ENCODE data around the gene SOCS7.

Gene SOCS7

DNA sequence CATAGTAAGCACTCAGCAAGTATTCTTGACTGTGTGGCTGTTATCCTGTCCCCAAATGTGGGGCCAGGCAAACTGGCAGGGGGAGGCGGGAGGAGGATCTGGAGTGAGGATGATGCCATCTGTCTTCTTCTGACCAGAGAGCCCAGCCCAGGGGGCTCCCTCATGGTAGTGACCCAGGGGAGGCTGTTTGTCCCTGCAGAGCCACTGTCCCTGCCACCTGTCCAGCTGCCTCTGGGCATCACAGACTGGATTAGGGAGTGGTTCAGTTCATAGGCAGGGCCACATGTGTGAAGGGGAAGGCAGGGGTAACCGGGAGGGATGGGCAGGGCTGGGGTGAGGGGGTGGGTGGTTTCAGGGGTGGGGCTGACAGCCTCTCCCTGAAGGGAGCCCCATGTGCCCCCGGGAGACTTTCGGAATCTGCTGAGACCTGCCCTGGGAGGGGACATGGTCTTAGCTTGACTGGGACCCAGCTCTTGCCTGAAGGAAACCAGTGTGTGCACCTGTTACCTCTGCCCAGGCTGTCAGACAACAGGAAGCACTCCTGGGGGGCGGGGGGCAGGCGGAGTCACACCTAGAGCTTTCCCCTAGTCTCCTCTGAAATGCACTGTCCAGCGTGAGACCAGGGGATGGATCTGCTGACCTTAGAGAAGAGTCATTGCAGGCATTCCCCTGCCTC, 91.8 kb downstream of the SOCS7 start:
- DNase-seq = no peak

GRCh38 chr17:38444151-38444550, 92.5 kb downstream of the SOCS7 start:
- peak; percentile 34 for DNase-seq

DNA sequence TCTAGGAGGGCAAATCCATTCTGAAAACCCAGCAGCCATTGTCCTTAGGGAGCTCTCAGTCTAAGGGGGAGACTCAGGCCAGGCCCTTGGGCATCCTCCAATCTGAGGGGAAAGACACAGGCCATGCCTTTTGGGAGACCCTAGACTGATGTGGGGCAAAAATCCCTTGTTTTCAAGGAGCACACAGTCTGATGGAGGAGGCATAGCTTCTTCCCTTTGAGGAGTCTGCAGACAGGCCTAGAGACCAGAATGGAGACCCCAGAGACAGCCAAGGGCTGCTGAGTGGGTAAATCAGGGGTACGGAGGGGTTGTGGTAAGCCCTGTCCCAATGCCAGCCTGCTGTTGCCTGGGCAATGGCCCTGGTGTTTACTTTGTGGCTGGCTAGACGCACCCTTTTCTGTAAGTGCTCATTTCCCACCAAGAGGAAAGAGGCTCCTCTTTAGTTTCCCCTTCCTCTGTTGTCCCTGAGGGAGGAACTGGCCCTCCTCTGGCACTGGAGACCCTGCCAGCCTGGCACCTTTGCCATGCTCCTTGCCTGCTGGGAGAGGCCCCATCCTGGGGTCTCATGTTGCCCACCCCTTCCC, 96.0 kb downstream of the SOCS7 start:
- no peak for DNase-seq

DNA sequence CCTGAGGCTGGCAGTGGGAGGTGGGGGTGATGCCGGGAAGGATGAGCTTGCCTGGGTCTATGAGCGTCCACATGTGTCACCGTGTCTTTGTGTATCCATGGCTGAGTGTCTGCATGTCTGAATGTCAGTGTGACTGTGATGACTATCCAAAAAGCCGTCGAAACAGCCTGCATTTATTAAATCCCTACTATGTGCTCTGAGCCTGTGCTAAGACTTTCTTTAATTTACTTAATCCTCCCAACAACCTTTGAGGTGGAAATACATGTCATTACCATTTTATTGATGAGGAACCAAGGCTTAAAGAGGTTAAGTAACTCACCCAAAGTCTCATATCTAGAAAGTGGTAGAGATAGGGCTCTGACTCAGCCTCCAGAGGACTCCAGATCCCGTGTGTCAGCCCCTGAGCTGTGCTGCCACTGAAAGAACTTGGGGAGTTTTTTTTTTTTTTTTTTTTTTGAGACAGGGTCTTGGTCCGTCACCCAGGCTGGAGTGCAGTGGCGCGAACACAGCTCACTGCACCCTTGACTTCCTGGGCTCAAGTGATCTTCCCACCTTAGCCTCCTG, 96.6 kb downstream of the SOCS7 start:
- no peak for DNase-seq

DNA sequence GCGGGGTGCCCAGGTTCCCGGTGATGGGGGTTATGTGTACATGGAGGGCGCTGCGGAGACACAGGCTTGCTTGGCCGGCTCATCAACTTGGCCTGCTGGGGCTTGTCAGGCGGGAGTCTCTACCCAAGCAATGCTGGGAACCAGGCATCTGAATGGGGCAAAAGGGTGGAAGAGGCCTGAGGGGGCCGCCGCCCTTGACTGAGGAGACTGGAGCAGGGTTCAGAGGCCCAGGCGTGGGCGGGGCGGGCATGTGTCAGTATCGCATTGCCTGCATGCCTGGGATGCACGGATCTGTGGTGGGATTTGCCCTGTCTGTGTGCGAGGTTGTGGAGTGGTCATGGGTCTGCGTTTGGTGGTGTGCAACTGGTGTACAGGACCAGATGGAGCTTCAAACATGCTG, 97.7 kb downstream of the SOCS7 start:
- no peak for DNase-seq

DNA sequence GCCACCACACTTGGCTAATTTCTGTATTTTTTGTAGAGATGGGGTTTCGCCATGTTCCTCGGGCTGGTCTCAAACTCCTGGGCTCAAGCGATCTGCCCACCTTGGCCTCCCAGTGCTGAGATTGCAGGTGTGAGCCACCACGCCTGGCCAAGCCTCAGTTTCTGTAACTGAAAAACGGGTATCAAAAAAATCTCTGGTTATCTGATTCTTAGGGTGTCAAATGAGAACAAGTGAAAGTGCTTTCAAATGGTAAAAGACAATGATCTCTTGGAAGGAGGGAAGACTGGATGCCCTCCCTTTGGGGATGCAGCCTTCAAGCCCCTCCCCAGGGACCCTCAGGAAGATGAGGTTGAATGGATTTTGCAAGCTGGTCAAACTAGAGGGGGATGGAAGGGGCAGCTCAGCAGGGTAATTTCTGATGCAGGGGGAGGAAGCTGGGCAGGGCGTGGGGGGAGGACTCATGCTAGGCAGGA, 98.9 kb downstream of the SOCS7 start:
- DNase-seq = no peak

DNA sequence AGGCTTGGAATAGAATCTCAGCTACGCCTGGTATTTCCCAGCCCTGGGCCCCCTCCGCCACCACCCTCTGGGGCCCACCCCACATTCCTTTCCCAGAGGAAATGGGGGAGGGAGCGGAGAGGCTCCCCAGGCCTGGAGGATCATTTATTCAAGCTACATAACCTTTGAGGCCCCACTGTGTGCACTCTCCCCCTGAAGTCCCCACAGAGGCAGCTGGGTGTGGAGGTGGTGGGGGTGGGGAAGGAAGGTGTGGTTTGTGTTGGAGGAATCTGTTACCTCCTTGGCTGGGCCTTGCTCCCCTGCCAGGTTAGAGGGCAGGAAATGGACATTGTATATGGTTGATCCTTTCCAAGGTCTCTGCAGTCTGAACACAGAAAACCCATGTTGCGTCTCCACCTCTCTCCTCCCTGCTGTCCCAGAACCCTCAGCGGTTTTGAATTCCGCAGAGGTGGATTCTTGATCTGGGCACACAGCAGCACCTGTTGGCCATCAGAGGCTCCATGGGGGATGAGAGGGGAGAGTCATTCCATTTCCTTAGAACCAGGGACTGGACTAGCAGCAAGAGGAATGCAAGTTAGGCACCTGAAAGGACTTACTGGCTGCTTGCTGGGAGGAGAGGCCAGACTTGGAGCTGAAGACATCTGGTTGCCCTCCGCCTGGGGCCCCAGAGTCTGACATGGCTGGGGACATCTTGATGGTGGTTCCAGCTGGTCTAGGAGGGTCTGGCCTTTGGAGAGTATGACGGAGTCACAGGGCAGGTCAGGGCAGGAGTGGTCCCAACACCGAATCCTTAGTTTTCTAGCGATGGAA, 99.6 kb downstream of the SOCS7 start:
- no peak for DNase-seq

DNA sequence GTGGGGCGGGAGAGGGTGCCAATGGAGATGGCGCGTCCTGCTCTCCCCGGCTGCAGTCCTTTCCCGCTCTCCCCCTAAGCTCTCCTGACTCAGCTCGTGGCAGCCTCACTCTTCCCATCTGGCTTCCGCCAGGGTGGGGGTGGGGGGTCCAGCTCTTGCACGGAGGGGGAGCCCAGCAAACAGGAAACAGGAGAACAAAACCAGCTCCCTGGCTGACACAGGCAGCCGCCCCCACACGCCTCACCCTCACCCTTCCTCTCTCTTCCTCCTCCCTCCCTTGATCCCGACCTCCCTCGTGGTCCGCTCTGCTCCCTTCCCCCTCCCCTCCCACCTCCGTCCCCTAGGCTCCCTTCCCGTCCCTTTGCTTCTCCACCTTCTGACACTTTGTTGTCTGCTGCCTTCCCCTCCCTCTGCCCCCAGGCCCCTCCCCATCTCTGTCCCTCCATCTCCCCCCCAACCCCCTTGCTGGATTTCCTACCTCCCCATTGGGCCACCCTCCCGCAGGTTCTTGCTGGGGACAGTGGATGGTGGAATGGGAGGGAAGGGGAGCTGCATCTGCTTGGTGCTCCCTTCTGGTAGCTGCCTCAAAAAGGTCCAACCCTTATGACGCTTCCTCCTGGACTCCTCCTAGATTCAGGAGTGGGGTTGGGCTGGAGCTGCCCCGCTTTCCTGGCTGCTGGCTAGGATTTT, 100.3 kb downstream of the SOCS7 start:
- DNase-seq = no peak

DNA sequence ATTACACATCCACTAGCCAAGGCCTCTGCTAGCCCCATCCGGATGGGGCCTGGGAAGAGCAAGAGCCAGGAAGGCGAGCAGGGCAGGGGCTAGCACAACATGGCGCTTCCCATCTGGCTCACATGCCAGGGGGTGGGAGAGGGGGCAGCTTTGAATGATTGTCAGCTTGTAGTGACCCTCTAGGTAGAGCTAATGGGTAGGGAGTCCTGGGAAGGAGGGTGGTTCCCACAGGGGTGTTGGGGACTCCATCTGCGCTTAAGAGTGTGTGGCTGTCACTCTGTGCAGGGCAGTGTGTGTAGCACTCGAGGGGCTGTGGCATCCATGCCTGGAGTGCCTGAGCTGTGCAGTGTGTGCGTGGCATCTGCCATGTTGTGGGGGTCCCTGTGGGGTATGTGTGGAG, 101.1 kb downstream of the SOCS7 start:
- no peak for DNase-seq

- DNase-seq = no peak
Measured at GRCh38 chr17:38453951-38454421, 102.3 kb downstream of the SOCS7 start.

DNA sequence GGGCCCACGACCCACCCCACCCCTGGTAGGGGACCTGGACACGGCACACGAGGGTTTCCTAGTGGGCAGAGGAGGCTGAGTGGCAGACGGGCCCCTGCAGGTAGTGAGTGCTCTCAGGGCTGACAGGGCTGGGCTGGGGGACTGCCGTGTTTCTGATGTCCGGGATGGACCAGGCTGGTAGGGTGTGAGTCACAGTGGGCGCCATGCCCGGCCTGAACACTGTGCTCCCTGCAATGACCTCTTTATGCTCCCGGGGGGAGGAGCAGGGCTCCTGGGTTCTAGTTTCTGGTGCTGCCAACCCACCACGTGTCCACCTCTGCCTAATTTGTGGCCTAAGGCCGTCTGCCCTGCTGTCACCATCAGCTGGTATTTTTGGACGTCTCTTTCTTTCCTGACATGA, 102.9 kb downstream of the SOCS7 start:
- no peak for DNase-seq

All from NCI-H1048 (cell line).